ENCODE measurements around the gene SCRN2.
A peak's percentile ranks its signal among the peaks of the same experiment; 100 is the strongest.

SCRN2 gene

DNA sequence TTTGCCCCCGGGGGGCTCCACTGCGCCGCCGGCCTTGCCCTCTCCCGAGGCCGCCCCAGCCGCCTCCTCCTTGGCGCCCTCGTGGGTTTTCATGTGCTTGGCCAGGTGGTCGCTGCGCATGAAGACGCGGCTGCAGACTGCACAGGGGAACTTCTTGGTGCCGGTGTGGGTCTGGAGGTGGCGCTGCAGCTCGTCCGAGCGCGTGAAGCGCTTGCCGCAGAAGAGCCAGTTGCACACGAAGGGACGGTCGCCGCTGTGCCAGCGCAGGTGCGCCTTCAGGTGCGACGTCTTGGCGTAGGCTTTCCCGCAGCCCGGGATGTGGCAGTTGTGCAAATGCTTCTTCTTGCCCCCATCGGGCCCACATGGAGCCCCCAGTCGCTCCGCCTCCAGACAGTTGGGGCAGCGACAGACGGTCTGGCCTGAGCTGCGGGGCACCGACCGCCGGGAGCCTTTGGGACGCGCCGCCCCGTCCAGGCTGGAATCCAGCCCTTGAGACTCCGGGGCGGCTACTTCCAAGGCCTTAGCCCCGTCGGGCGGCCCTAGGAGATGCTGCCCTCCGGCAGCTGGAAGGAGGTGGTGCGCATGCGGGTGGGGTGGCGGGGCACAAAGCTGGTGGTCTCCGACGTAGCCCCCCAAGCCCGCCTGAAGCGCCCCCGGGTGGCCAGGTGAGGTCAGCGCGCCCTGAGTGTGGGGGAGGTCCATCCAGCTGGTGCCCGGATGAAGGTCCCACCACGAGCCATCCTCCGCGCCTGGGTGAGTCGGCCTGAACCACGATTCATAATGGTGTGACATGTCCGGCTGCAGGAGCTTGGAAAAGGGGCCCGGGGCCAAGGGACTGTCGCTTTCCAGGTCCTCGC is 6.5 kb upstream of the SCRN2 start:
- TF ChIP-seq, protein P1, sequence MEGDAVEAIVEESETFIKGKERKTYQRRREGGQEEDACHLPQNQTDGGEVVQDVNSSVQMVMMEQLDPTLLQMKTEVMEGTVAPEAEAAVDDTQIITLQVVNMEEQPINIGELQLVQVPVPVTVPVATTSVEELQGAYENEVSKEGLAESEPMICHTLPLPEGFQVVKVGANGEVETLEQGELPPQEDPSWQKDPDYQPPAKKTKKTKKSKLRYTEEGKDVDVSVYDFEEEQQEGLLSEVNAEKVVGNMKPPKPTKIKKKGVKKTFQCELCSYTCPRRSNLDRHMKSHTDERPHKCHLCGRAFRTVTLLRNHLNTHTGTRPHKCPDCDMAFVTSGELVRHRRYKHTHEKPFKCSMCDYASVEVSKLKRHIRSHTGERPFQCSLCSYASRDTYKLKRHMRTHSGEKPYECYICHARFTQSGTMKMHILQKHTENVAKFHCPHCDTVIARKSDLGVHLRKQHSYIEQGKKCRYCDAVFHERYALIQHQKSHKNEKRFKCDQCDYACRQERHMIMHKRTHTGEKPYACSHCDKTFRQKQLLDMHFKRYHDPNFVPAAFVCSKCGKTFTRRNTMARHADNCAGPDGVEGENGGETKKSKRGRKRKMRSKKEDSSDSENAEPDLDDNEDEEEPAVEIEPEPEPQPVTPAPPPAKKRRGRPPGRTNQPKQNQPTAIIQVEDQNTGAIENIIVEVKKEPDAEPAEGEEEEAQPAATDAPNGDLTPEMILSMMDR (IDR thresholded peaks at IDR 0.05; ENCODE audit: control extremely low read depth, extremely low read depth, low read depth, missing control alignments) = peak; percentile 42
- DNase-seq (ENCODE audit: extremely low spot score) = no peak
- ChIA-PET CTCF (interaction anchor here (0.8 to 25.0 kb wide), 15 partner anchors 8 to 170 kb away, joined by 3 to 687 read pairs (median 3); partner anchors contain the start of genes SP2 and SP6), POLR2A (no interaction called here)

DNA sequence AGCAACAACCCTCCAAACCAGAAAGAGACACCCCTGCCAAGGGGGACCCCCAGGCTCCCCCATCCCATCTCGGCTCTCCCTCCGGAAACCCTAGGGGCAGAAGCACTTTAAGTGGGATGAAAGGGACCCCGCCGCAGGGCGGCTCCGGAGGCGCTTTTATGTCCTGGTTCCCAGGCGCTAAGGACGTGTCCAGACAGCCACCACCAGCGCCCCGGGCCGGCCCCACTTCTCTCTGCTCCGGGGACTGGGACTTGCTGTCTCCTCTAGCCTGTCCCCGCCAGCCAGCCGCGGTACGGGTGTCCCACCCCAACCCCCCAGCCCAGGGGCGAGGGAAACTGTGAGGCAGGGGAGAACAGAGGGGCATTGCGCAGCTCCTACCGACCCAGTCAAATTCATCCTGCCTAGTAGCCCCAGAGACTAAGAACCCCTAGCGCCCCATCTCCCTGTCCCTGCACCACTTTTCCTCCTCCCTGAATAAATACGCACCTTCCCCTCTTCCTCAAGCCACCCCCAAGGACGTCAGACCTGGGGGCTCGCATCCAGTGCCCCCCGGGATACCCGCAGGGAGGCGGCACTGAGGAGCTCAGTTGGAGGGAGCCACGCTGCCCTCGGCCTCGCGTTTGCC is 5.8 kb upstream of the SCRN2 start:
- no peak for DNase-seq (ENCODE audit: extremely low spot score)
- CTCF ChIA-PET = interaction anchor here (0.8 to 25.0 kb wide), 13 partner anchors 9 to 171 kb away, joined by 3 to 687 read pairs (median 4); partner anchors contain the start of genes SP2 and SP6
- POLR2A ChIA-PET = no interaction called here
- TF ChIP-seq, protein P1 (IDR thresholded peaks at IDR 0.05; ENCODE audit: control extremely low read depth, extremely low read depth, low read depth, missing control alignments) = no peak

DNA sequence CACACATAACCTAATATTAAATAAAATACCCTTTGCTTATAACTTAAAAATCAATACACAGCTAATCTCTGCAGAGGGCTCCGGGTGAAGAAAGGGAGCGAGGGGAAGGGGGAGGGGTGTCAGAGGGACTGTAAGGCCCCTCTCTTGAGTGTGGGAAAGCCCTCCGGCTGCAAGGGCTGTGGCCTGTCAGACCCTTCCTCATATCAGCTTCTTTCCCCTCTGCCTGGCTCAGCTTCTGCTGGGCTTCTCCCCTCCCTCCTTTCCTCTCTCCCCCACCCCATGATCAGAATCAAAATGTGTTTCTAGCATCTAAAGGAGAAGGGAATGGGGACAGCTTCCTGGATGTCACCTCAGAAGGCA is 4.6 kb upstream of the SCRN2 start:
- CTCF ChIA-PET = interaction anchor here (0.7 to 25.0 kb wide), 12 partner anchors 8 to 172 kb away, joined by 3 to 687 read pairs (median 5); partner anchors contain the start of genes CDK5RAP3, OSBPL7, PNPO and SP2
- POLR2A ChIA-PET = no interaction called here
- no peak for DNase-seq (ENCODE audit: extremely low spot score)
- TF ChIP-seq, protein P1 (IDR thresholded peaks at IDR 0.05; ENCODE audit: control extremely low read depth, extremely low read depth, low read depth, missing control alignments) = no peak

DNA sequence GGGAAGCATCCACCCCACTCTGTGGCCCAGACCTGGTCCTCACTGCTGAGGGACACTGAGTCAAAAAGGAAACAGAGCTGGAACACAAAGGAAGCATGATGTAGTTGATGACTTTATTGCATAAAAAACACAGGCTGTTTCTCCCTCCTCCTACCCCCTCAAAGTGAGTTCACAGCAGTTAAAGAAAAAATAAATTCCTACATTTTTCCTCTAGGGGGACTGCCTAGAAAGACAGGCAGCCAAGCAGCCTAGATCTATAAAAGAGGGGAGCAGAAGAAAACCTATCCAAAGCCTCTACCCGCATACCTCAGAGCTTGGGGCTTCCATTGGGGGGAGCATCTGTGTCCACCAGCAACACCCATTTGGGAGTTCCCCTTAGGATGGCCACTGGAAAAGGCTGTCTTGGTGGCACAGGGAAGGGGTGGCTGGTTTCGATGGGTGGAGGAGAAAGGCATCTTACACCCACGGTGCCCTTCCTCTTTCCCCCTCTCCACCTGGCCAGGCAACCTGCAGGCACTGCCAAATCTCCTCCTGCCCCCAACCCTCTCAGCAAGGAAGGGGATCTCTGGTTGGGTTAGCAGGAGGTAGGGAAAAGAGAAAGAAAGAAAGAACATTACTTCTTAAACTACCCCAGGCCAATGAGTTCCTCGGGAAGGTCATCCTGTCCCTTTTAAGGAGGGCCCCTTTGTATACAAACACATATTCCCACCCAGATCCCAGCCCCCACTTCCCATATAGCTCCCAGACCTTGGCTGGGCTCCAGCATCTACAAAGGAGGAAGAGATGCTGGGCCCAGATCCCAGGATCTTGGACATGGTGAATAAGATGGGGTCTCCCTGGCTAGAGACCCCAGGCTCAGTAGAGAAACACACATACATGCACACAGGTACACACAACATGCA is 4.0 kb upstream of the SCRN2 start:
- POLR2A ChIA-PET = no interaction called here
- DNase-seq (ENCODE audit: extremely low spot score) = no peak
- CTCF ChIA-PET = interaction anchor here (0.7 to 25.0 kb wide), 16 partner anchors 8 to 777 kb away, joined by 3 to 687 read pairs (median 4); partner anchors contain the start of genes CDK5RAP3, LRRC46, MRPL10 and OSBPL7
- TF ChIP-seq, protein P1 (IDR thresholded peaks at IDR 0.05; ENCODE audit: control extremely low read depth, extremely low read depth, low read depth, missing control alignments) = no peak

DNA sequence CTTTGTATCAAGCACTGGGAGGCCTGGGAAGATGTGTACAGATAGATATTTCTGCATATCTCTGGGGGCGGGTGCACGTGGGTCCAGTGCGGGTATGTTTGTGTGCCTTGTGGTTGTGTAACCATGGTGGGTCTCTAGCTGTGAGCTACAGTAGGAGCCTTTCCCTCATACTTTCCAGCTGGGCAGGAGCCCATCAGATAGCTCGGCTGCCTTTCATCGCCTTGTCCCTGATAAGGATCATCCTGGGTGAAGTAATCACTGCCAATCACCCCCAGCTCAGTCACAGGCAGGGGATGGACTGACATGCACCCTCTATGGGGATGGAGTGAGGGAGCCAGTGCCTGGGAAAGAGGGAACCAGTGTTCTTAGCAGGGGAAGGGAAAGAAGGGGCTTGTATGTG is 3.2 kb upstream of the SCRN2 start:
- POLR2A ChIA-PET = no interaction called here
- TF ChIP-seq, protein P1 (IDR thresholded peaks at IDR 0.05; ENCODE audit: control extremely low read depth, extremely low read depth, low read depth, missing control alignments) = no peak
- CTCF ChIA-PET = interaction anchor here (1.0 to 25.0 kb wide), 12 partner anchors 12 to 778 kb away, joined by 3 to 687 read pairs (median 6); partner anchors contain the start of genes CDK5RAP3, LRRC46, MRPL10 and SP2
- no peak for DNase-seq (ENCODE audit: extremely low spot score)

Data from GM10248 (cell line).